Keratinocyte (primary cell): Measurements from ENCODE around the gene USB1. TPM values are rescaled to one million over a fixed set of nuclear protein-coding genes. Genes with fewer than 3 reads are reported as not detected.

Source experiments
- DNase-seq: peaks from one replicate; pipeline ENCODE4 v3.0.0-alpha.2; 2011; ENCODE audit warnings: low read depth, missing footprints, low spot score
- FAIRE-seq: peaks from 2 replicates; lab custom pipeline; 2011; peaks lifted over from hg19 to GRCh38; lab: Jason Lieb, UNC
- H2AFZ ChIP-seq: 2 replicates; pipeline ENCODE4 v1.6.0; 2012; ENCODE audit warnings: low read length, control low read depth, inconsistent platforms; ENCODE audit not compliant: control insufficient read depth
- H3K27ac ChIP-seq: 2 replicates; pipeline ENCODE4 v1.5.1; 2011; ENCODE audit warnings: low read length; ENCODE audit not compliant: control insufficient read depth, insufficient read depth
- H3K27me3 ChIP-seq: 3 replicates; pipeline ENCODE4 v1.6.0; 2011; ENCODE audit warnings: low read length; ENCODE audit not compliant: control insufficient read depth, insufficient read depth; ENCODE audit errors: extremely low read depth
- H3K36me3 ChIP-seq, 2 experiments: 2 replicates in 1 of 2; 3 replicates in 1 of 2; pipeline ENCODE4 v1.5.1; 2011; ENCODE audit warnings: low read length in 2 of 2, mild to moderate bottlenecking in 1 of 2; ENCODE audit not compliant: control insufficient read depth in 2 of 2, insufficient read depth in 2 of 2; ENCODE audit errors: extremely low read depth in 1 of 2
- H3K4me1 ChIP-seq: 3 replicates; pipeline ENCODE4 v1.5.1; 2011; ENCODE audit warnings: low read length; ENCODE audit not compliant: control insufficient read depth, insufficient read depth; ENCODE audit errors: extremely low read depth
- H3K4me2 ChIP-seq: 3 replicates; pipeline ENCODE4 v1.6.0; 2011; ENCODE audit warnings: low read depth, low read length; ENCODE audit not compliant: control insufficient read depth, insufficient read depth; ENCODE audit errors: extremely low read depth
- H3K4me3 ChIP-seq, 3 experiments: fragments of 200-600 bp in 1 of 3; sonication (generic) in 1 of 3; 2 replicates in 2 of 3; 3 replicates in 1 of 3; pipeline ENCODE4 v1.5.1; 2011 to 2016; ENCODE audit warnings: low read length in 3 of 3, mild to moderate bottlenecking in 3 of 3, control low read depth in 2 of 3, inconsistent platforms in 1 of 3, low read depth in 1 of 3, mixed read lengths in 1 of 3, mixed run types in 1 of 3, moderate library complexity in 1 of 3; ENCODE audit not compliant: control insufficient read depth in 2 of 3, insufficient read depth in 2 of 3; ENCODE audit errors: extremely low read depth in 1 of 3
- H3K79me2 ChIP-seq: 2 replicates; pipeline ENCODE4 v1.6.0; 2012; ENCODE audit warnings: low read length; ENCODE audit not compliant: control insufficient read depth, insufficient read depth
- H3K9ac ChIP-seq: 3 replicates; pipeline ENCODE4 v1.6.0; 2011; ENCODE audit warnings: low read length; ENCODE audit not compliant: control insufficient read depth, insufficient read depth; ENCODE audit errors: extremely low read depth
- H3K9me1 ChIP-seq: 3 replicates; pipeline ENCODE4 v1.6.0; 2011; ENCODE audit warnings: low read length; ENCODE audit not compliant: control insufficient read depth, insufficient read depth; ENCODE audit errors: extremely low read depth
- H3K9me3 ChIP-seq: 2 replicates; pipeline ENCODE4 v1.5.1; 2012; ENCODE audit warnings: low read depth, low read length; ENCODE audit not compliant: control insufficient read depth
- H4K20me1 ChIP-seq: 3 replicates; pipeline ENCODE4 v1.6.0; 2011; ENCODE audit warnings: low read length; ENCODE audit not compliant: control insufficient read depth, insufficient read depth; ENCODE audit errors: extremely low read depth
- CTCF ChIP-seq, 3 experiments: IDR thresholded peaks in 1 of 3; conservative IDR thresholded peaks in 1 of 3; optimal IDR thresholded peaks in 1 of 3; 2 replicates in 2 of 3; 3 replicates in 1 of 3; pipeline versions ENCODE3 to v1.5.1; 2011; ENCODE audit warnings: low read length in 3 of 3, mild to moderate bottlenecking in 3 of 3, moderate library complexity in 2 of 3, control low read depth in 1 of 3, inconsistent platforms in 1 of 3; ENCODE audit not compliant: insufficient read depth in 2 of 3; ENCODE audit errors: extremely low read depth in 1 of 3
- EZH2 ChIP-seq: IDR thresholded peaks from one replicate; pipeline ENCODE4 v1.6.1; 2012; ENCODE audit warnings: inconsistent platforms, mild to moderate bottlenecking, low read length, moderate library complexity
- dilution Hi-C: fragments of 300-500 bp; cut with MboI; formaldehyde crosslinking; loops from one replicate; pipeline ENCODE4 v1.7.0; 2020; ENCODE audit warnings: low sequenced_read_pairs; ENCODE audit not compliant: extremely low pct_ligation_motif_present
- polyA plus RNA-seq, 5 experiments: library from polyadenylated mRNA; depleted of rRNA in 3 of 5; stranded (reverse) in 3 of 5; stranded (forward) in 1 of 5; unstranded in 1 of 5; fragments of >200 nt; gene quantifications; 1 replicate in 1 of 5; 2 replicates in 3 of 5; 3 replicates in 1 of 5; pipeline versions ENCODE4 v1.2.1 to v1.2.3, GENCODE V29; 2011 to 2012; ENCODE audit warnings: missing spikeins in 2 of 5, low read depth in 1 of 5, low replicate concordance in 1 of 5

USB1 gene
- polyA plus RNA-seq, 1 donor (not counting 4 experiments of a cell fraction or from before 2014, with no cell fraction given): 63.5 TPM

- H3K4me1 ChIP-seq: no peaks in the 10 kb centered on the region
- H3K4me2 ChIP-seq: no peak overlapping the region
- H3K27ac ChIP-seq: no peak overlapping the region
- no peak overlapping the region for H2AFZ ChIP-seq
- H3K4me3 ChIP-seq: no peak overlapping the region
- dilution Hi-C loops: no loop called here
- H3K9me3 ChIP-seq: no peaks in the 10 kb centered on the region
- H3K79me2 ChIP-seq: no peaks in the 10 kb centered on the region
- H3K36me3 ChIP-seq: no peaks in the 10 kb centered on the region
- no peak for TF ChIP-seq EZH2
- no peak for TF ChIP-seq CTCF (optimal IDR thresholded peaks at IDR 0.05 in 1 of 3, IDR thresholded peaks at IDR 0.05 in 1 of 3, conservative IDR thresholded peaks at IDR 0.05 in 1 of 3; ENCODE audit: extremely low read depth in 1 of 3, insufficient read depth in 2 of 3, low read length in 3 of 3)
- no peaks in the 10 kb centered on the region for H3K9me1 ChIP-seq
- H4K20me1 ChIP-seq: no peaks in the 10 kb centered on the region
- DNase-seq (no peak), FAIRE-seq (no peak)
- H3K9ac ChIP-seq: no peak overlapping the region
- no peaks in the 10 kb centered on the region for H3K27me3 ChIP-seq
These were observed 55.9 kb downstream of the USB1 start for GRCh38 chr16:58057121-58057520.

DNA sequence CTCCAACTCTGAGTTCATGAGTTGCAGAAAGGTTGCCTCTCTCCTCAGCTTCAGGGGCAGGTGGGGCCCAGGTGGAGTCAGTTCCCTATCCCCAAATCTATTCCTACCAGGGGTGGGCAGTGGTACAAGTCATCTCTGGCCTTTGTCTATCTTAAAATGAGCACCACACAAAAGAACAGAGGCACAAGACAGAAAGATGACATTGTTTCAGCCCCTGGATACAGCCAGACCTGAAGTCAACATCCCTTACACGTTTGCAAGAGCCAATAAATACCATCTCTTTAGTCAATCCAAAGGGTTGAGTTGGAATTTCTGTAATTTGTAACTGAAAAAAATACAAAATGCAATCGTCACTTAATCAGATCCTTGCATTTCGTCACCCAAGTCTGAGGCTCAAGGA is 56.6 kb downstream of the USB1 start:
- Histone ChIP-seq H3K9me3 (no peaks in the 10 kb centered on the region), H3K9ac (no peak overlapping the region), H3K4me2 (no peak overlapping the region), H3K27ac (no peak overlapping the region), H4K20me1 (no peaks in the 10 kb centered on the region), H3K36me3 (no peaks in the 10 kb centered on the region), H3K79me2 (no peaks in the 10 kb centered on the region), H3K27me3 (no peaks in the 10 kb centered on the region), H3K4me3 (no peak overlapping the region), H3K4me1 (no peaks in the 10 kb centered on the region), H2AFZ (no peak overlapping the region), H3K9me1 (no peaks in the 10 kb centered on the region)
- FAIRE-seq (no peak), DNase-seq (no peak)
- TF ChIP-seq CTCF (optimal IDR thresholded peaks at IDR 0.05 in 1 of 3, IDR thresholded peaks at IDR 0.05 in 1 of 3, conservative IDR thresholded peaks at IDR 0.05 in 1 of 3; ENCODE audit: extremely low read depth in 1 of 3, insufficient read depth in 2 of 3, low read length in 3 of 3) (no peak), EZH2 (no peak)
- dilution Hi-C loops: no loop called here
